HG02798 (cell line): ENCODE results near the gene CUL3.
"Not testable (repeated sequence)": the region's sequence is repeated elsewhere in the genome, so short reads cannot be mapped to it uniquely, and the experiment has no call there.

Experiments
- ATAC-seq: cut with Tn5 transposase; IDR thresholded peaks from one replicate; pipeline ENCODE4 v1.9.1; 2021; ENCODE audit warnings: mild to moderate bottlenecking; ENCODE audit not compliant: unreplicated experiment, poor library complexity

Gene CUL3

GRCh38 chr2:224584111-224584784 lies 915 bp downstream of the CUL3 start:
- no peak for ATAC-seq

GRCh38 chr2:224583033-224583432 lies 2.1 kb downstream of the CUL3 start:
- ATAC-seq: not testable (repeated sequence)

GRCh38 chr2:224580248-224580647 lies 4.9 kb downstream of the CUL3 start:
- no peak for ATAC-seq

GRCh38 chr2:224579411-224579810 lies 5.8 kb downstream of the CUL3 start:
- no peak for ATAC-seq

GRCh38 chr2:224577541-224577940 lies 7.6 kb downstream of the CUL3 start:
- no peak for ATAC-seq

GRCh38 chr2:224576088-224576715 lies 9.0 kb downstream of the CUL3 start:
- peak; percentile 80 for ATAC-seq

- no peak for ATAC-seq
Observed at GRCh38 chr2:224574423-224575084, 10.6 kb downstream of the CUL3 start.

- no peak for ATAC-seq
Observed at GRCh38 chr2:224573724-224574123, 11.4 kb downstream of the CUL3 start.

- no peak for ATAC-seq
Observed at GRCh38 chr2:224572338-224572737, 12.8 kb downstream of the CUL3 start.

GRCh38 chr2:224570328-224570993 lies 14.7 kb downstream of the CUL3 start:
- peak; percentile 39 for ATAC-seq

GRCh38 chr2:224569654-224570053 lies 15.5 kb downstream of the CUL3 start:
- no peak for ATAC-seq

- no peak for ATAC-seq
Observed at GRCh38 chr2:224565452-224566035, 19.6 kb downstream of the CUL3 start.

- no peak for ATAC-seq
Observed at GRCh38 chr2:224563537-224563936, 21.6 kb downstream of the CUL3 start.

- no peak for ATAC-seq
Observed at GRCh38 chr2:224562831-224563230, 22.3 kb downstream of the CUL3 start.

- no peak for ATAC-seq
Observed at GRCh38 chr2:224561234-224562005, 23.7 kb downstream of the CUL3 start.

- no peak for ATAC-seq
Observed at GRCh38 chr2:224560549-224560948, 24.6 kb downstream of the CUL3 start.

GRCh38 chr2:224557610-224558009 lies 27.6 kb downstream of the CUL3 start:
- no peak for ATAC-seq

- ATAC-seq: no peak
Observed at GRCh38 chr2:224556381-224556780, 28.8 kb downstream of the CUL3 start.

- ATAC-seq: no peak
Observed at GRCh38 chr2:224555823-224556366, 29.3 kb downstream of the CUL3 start.

GRCh38 chr2:224552771-224553170 lies 32.4 kb downstream of the CUL3 start:
- ATAC-seq: no peak
